Duodenal mucosa (tissue), 2 donors: ENCODE measurements around the gene RALGPS1.

Source experiments
- H3K27ac ChIP-seq: one replicate; pipeline ENCODE4 v1.7.0; 2013; ENCODE audit warnings: low read depth, low read length
- H3K27me3 ChIP-seq, 2 donors: one replicate each; pipeline ENCODE4 v1.7.0; 2013; ENCODE audit warnings: low read length in 2 of 2, control low read depth in 1 of 2; ENCODE audit not compliant: insufficient read depth in 2 of 2, control insufficient read depth in 1 of 2
- H3K36me3 ChIP-seq, 2 donors: one replicate each; pipeline ENCODE4 v1.7.0; 2013; ENCODE audit warnings: low read length in 2 of 2, control low read depth in 1 of 2; ENCODE audit not compliant: insufficient read depth in 2 of 2, control insufficient read depth in 1 of 2
- H3K4me1 ChIP-seq, 2 donors: one replicate each; pipeline ENCODE4 v1.7.0; 2013; ENCODE audit warnings: low read length in 2 of 2, control low read depth in 1 of 2; ENCODE audit not compliant: insufficient read depth in 2 of 2, control insufficient read depth in 1 of 2
- H3K4me3 ChIP-seq, 2 donors: one replicate each; pipeline ENCODE4 v1.7.0; 2013; ENCODE audit warnings: low read length in 2 of 2, low read depth in 1 of 2
- H3K9ac ChIP-seq, 2 donors: one replicate each; pipeline ENCODE4 v1.7.0; 2013; ENCODE audit warnings: low read length in 2 of 2, low read depth in 1 of 2
- H3K9me3 ChIP-seq, 2 donors: one replicate each; pipeline ENCODE4 v1.7.0; 2013; ENCODE audit warnings: low read length in 2 of 2, control low read depth in 1 of 2; ENCODE audit not compliant: control insufficient read depth in 1 of 2

RALGPS1 gene

DNA sequence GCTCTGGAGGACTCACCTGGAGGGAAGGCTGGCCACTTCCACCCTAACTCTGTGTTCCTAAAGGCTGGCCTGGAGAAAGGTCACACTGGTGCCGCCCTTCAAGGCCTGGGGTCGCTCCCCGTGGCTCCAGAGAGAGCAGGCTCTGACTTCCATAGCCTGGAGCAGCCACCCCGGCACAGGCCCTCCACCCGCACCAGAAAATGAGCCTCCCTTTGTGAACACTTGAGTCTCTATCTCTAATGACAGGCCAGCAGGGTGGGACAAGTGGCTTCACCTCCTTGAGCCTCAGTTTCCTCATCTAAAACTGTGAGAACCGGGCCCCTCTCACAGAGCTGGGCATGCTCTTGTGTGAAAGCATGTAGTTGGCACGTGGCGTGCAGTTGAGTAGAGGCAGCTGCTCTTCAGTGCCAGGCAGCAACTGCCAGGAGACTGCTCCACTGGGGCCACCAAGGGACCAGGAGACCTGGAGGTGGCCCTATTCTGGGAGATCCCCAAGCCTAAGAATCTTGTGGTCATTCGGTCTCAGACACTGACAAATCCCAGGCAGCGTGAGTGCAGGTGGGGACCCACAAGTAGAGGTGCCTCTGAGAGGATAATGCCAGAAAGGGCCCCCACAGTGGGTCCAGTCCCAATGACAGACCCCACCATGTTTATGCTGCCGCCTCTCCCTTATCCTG, 293.3 kb downstream of the RALGPS1 start:
- H3K9me3 ChIP-seq, result no peaks in the 10 kb centered on the region
- no peak overlapping the region for H3K4me3 ChIP-seq
- H3K27ac ChIP-seq, result no peak overlapping the region
- peaks cover 3 to 22% of the 10 kb centered on the region in 2 donors for H3K36me3 ChIP-seq
- H3K4me1 ChIP-seq, result no peaks in the 10 kb centered on the region
- no peaks in the 10 kb centered on the region for H3K27me3 ChIP-seq
- H3K9ac ChIP-seq, result no peak overlapping the region

DNA sequence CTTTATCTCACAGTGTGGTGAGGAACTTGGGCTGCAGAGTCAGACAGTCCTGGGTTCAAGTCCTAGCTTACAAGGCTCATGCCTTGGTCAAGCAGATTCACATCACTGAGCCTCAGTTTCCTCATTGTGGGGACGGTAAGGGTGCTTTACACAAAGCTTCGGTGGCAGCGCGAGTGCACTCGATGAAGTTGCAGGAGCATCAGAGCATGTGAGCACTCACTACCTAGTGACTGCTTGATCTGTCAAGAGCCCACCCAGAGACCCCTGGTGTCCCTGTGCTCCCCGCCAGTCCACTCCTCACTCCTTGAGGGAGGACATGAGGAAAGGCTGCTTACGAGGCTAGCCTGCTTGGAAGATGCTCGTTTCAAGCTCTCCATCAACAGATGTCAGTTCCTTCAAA, 293.8 kb downstream of the RALGPS1 start:
- H3K9me3 ChIP-seq, result no peaks in the 10 kb centered on the region
- H3K27ac ChIP-seq, result no peak overlapping the region
- no peak overlapping the region for H3K4me3 ChIP-seq
- H3K36me3 ChIP-seq, result peaks cover 3 to 22% of the 10 kb centered on the region in 2 donors
- H3K9ac ChIP-seq, result no peak overlapping the region
- H3K27me3 ChIP-seq, result no peaks in the 10 kb centered on the region
- H3K4me1 ChIP-seq, result no peaks in the 10 kb centered on the region

DNA sequence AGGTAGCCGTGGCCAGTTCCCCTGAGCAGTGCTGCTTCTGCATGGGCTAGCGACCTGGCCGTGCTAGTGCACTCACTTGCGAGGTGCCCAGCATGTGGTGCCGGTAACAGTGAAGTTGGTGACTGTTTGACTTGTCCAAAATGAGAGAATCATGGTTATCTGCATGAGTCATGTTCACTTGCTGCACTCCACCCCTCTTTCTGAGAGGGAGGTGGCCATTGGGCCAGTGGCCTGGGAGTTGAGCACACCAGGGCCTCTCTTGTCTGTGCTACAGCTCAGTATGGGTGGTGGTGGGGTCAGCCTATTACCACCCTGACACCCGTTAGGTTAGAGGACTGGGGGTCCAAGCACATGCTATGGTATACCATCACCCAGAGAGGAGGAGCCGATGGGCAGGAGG, 294.6 kb downstream of the RALGPS1 start:
- no peak overlapping the region for H3K27ac ChIP-seq

DNA sequence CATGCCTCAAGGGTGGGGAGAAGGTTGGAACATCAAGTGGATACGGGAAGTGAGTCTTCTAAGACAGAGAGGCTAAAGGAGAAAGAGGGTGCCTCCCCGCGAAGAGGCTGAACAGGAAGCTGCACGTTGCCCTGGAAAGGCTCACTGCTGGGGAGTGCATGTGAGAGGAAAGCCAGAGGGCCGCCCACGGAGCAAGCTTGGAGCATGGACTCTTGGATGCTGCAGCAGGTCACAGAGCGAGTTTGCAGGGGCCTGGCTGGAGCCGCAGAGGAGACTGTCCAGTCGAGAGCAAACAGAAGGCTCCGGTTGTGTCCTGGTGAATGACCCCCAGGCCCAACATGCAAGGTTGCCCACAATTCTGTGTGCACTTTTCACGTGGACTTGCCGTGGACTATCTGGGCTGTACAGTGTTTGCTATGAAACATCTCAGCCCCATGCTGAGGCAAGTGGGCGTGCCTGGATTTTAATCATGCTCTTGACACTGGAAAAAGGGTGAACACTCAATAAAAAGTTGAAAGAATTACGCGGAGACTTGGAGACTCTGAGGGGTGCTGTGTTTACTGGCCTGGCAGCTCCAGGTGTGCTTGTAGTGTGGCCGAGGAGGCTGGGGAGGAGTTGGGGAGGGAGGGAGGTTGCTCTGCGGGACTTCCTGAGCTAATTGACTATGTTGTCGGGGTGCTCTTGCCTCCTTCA, 295.5 kb downstream of the RALGPS1 start:
- Histone ChIP-seq H3K4me1 (no peaks in the 10 kb centered on the region), H3K27me3 (no peaks in the 10 kb centered on the region), H3K4me3 (no peak overlapping the region), H3K9me3 (no peaks in the 10 kb centered on the region), H3K36me3 (peaks cover 3 to 20% of the 10 kb centered on the region in 2 donors), H3K27ac (no peak overlapping the region), H3K9ac (no peak overlapping the region)

More for the DNA sequence above, 294.6 kb downstream of the RALGPS1 start:
- no peak overlapping the region for H3K4me3 ChIP-seq
- H3K36me3 ChIP-seq, result peaks cover 3 to 22% of the 10 kb centered on the region in 2 donors
- no peak overlapping the region for H3K9ac ChIP-seq
- H3K9me3 ChIP-seq, result no peaks in the 10 kb centered on the region
- H3K27me3 ChIP-seq, result no peaks in the 10 kb centered on the region
- H3K4me1 ChIP-seq, result no peaks in the 10 kb centered on the region

DNA sequence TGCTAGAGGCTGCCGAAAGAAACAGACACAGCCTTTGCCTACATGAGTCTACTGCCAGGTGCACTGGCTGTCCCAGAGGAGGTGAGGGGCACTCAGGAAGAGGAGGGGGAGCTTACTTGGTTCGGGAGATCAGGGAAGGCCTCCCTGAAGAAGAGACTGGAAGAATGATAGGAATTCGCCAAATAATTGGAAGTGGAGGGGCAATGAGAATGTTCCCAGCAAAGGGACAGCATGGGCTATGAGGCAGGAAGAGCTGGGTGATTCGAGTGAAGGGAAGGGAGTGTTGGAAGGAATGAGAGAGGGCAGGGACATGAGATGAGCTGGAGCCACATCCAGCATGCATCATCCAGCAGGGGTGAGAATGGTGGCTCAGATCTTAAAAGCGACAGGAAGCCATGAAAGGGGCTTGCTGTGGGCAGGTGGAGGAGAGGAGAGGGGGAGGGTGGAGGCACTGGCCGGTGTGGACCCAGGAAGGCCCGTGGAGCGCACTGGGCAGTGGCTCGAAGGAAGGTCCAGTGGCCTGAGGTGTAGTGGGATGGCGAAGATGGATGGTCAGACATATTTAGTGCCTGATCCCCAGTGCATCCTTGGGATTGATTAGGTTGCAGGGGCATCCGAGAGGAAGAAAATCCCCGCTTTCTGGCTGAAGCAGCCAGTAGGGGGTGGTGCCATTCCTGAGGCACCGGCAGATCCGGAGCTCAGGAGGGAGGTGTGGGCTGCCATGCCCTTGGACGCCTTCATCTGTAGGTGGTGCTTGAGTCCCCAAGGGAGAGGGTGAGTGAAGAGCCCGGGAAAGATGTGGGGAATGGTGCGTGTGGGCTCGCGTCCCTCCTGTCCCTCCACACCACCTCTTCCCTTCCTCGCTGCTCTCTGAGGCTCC, 296.5 kb downstream of the RALGPS1 start:
- Histone ChIP-seq H3K36me3 (peaks cover 3 to 29% of the 10 kb centered on the region in 2 donors), H3K4me1 (no peaks in the 10 kb centered on the region), H3K9ac (no peak overlapping the region)

DNA sequence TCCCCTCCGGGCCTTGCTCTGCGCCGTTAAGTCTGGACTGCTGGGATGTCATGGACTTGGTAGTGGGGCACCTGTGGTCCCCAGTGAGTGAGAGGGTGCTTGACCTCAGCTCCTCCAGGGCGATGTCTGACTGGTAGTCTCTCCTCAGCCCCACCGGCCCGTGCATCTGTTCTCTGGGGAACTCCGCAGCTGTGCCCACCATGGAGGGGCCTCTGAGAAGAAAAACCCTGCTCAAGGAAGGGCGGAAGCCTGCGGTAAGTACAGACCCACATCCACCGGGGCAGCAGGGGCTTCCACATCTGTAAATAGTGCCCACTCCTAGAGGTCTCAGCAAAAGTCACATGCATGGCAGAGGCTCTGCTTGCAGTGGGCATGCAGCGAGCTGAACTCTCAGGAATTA, 297.4 kb downstream of the RALGPS1 start:
- no peaks in the 10 kb centered on the region for H3K9me3 ChIP-seq
- H3K36me3 ChIP-seq, result peaks cover 7 to 28% of the 10 kb centered on the region in 2 donors
- H3K9ac ChIP-seq, result no peak overlapping the region
- H3K4me3 ChIP-seq, result no peak overlapping the region
- no peaks in the 10 kb centered on the region for H3K27me3 ChIP-seq
- H3K4me1 ChIP-seq, result no peaks in the 10 kb centered on the region
- H3K27ac ChIP-seq, result no peak overlapping the region

More for the DNA sequence above, 296.5 kb downstream of the RALGPS1 start:
- no peaks in the 10 kb centered on the region for H3K27me3 ChIP-seq
- no peak overlapping the region for H3K4me3 ChIP-seq
- no peaks in the 10 kb centered on the region for H3K9me3 ChIP-seq
- no peak overlapping the region for H3K27ac ChIP-seq

DNA sequence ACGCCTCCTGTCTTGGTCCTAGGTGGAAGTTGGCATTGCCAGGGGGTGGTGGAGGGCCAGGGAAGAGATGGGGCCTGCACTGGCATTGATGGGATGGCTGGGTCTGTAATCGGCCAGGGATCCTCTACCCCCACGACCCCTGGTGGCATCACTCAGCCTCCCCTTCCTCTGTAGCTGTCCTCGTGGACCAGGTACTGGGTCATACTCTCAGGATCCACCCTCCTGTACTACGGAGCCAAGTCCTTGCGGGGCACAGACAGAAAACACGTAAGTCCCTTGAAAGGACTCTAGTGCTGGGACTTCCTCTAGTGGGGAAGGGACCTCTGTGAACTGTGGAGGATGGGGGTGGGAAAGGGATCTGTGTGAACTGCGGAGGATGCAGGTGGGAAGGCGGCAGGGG, 297.9 kb downstream of the RALGPS1 start:
- H3K27ac ChIP-seq, result no peak overlapping the region
- no peak overlapping the region for H3K4me3 ChIP-seq
- H3K9me3 ChIP-seq, result no peaks in the 10 kb centered on the region
- H3K9ac ChIP-seq, result no peak overlapping the region
- H3K27me3 ChIP-seq, result no peaks in the 10 kb centered on the region
- H3K4me1 ChIP-seq, result no peaks in the 10 kb centered on the region
- H3K36me3 ChIP-seq, result peaks cover 7 to 31% of the 10 kb centered on the region in 2 donors

DNA sequence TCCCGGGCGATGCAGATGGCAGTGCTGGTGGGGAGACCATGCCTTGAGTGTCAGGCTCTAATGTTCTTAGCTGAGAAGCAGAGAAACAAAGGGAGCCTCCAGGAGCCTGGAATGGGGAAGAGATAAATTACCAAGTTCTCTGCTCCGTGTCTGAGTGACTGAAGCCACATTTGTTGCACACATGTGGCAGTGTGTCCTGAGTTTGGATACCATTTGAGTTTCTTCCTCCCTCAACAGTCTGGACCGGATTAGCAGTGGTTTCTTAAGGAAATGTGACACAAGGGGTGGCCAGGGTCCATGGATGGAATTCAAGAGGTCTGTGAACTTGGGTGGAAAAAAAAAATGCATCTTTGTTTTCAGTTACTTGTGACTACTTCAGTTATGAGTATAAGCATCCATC, 299.3 kb downstream of the RALGPS1 start:
- peaks cover 4 to 25% of the 10 kb centered on the region in 2 donors for H3K36me3 ChIP-seq
- H3K9me3 ChIP-seq, result no peaks in the 10 kb centered on the region
- H3K9ac ChIP-seq, result no peak overlapping the region
- H3K27ac ChIP-seq, result no peak overlapping the region
- H3K4me3 ChIP-seq, result no peak overlapping the region
- H3K4me1 ChIP-seq, result no peaks in the 10 kb centered on the region
- no peaks in the 10 kb centered on the region for H3K27me3 ChIP-seq

DNA sequence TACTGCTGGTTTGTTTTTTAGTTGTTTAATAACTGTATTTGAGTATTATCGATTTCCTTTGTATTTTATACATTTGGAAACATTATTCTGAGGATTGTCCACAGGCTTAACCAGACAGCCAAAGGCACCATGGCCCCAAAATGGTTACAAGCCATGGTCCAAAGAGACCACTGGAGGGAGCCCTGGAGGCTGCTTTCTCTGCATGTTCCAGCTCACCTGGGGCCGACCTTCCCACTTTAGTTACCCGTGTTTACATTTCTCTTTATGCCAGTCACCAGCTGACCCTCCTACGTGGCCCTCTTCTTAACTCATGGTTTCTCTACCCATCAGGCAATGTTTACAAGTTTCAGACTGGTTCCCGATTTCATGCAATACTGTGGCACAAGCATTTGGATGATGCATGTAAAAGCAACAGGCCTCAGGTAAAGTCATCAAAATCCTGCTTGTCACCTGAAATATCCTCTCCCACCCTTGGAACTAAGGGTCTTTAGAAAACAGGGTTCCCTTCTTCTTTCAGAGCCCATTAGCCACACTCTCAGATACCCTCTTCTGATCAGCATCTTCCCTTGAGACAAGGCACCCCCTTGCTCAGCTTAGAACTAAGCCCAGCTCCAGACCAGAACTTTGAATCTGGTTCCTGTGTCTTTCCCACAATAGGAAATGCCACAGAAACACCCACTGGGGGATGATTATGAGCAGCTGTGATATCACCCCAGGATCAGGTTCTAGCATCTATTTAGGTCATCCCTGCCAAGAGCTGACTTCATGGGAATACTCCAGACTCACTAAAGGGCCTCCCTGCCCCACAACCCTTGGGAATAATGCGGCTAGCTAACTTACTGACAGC, 300.1 kb downstream of the RALGPS1 start:
- Histone ChIP-seq H3K9ac (no peak overlapping the region), H3K36me3 (peaks cover 4 to 30% of the 10 kb centered on the region in 2 donors), H3K27ac (no peak overlapping the region), H3K27me3 (no peaks in the 10 kb centered on the region), H3K9me3 (no peaks in the 10 kb centered on the region), H3K4me3 (no peak overlapping the region), H3K4me1 (no peaks in the 10 kb centered on the region)
